Measurements from ENCODE around the gene CARHSP1.
"Not testable (repeated sequence)": the region's sequence is repeated elsewhere in the genome, so short reads cannot be mapped to it uniquely, and the experiment has no call there.

The CARHSP1 gene

GRCh38 chr16:8803733-8804132, 65.1 kb downstream of the CARHSP1 start:
- not testable (repeated sequence) for DNase-seq (ENCODE audit: insufficient read length, low spot score); FAIRE-seq
